Liver (tissue), 9 donors: ENCODE measurements around the gene TRPC1. TPM values are rescaled to one million over a fixed set of nuclear protein-coding genes. Genes with fewer than 3 reads are reported as not detected.

Experiments
- DNase-seq: peaks from one replicate; pipeline ENCODE4 v3.0.0-alpha.2; 2017; ENCODE audit warnings: low spot score
- H3K27ac ChIP-seq, 2 donors: one replicate each; pipeline ENCODE4 v1.7.0; 2013; ENCODE audit warnings: inconsistent platforms in 2 of 2, low read length in 2 of 2, control low read depth in 1 of 2, low read depth in 1 of 2, mild to moderate bottlenecking in 1 of 2
- H3K27me3 ChIP-seq, 4 donors: one replicate each; pipeline versions ENCODE4 v1.6.1 to v1.7.0; 2013; ENCODE audit warnings: low read length in 3 of 4, inconsistent platforms in 1 of 4, mild to moderate bottlenecking in 1 of 4, moderate library complexity in 1 of 4; ENCODE audit not compliant: control insufficient read depth in 4 of 4, insufficient read depth in 4 of 4
- H3K36me3 ChIP-seq, 4 donors: one replicate each; pipeline versions ENCODE4 v1.6.1 to v1.7.0; 2013; ENCODE audit warnings: low read length in 3 of 4, mild to moderate bottlenecking in 3 of 4, low read depth in 1 of 4, moderate library complexity in 1 of 4; ENCODE audit not compliant: control insufficient read depth in 4 of 4, insufficient read depth in 3 of 4
- H3K4me1 ChIP-seq, 4 donors: one replicate each; pipeline versions ENCODE4 v1.6.1 to v1.7.0; 2013; ENCODE audit warnings: low read length in 3 of 4, mild to moderate bottlenecking in 3 of 4, moderate library complexity in 1 of 4; ENCODE audit not compliant: control insufficient read depth in 4 of 4, insufficient read depth in 4 of 4
- H3K4me3 ChIP-seq, 3 donors: one replicate each; pipeline versions ENCODE4 v1.6.1 to v1.7.0; 2013; ENCODE audit warnings: low read length in 3 of 3, control low read depth in 1 of 3, low read depth in 1 of 3, mild to moderate bottlenecking in 1 of 3
- H3K9ac ChIP-seq, 2 donors: one replicate each; pipeline ENCODE4 v1.7.0; 2013; ENCODE audit warnings: low read length in 2 of 2, mild to moderate bottlenecking in 2 of 2, moderate library complexity in 2 of 2, control low read depth in 1 of 2, low read depth in 1 of 2
- H3K9me3 ChIP-seq, 4 donors: one replicate each; pipeline versions ENCODE4 v1.6.1 to v1.7.0; 2013; ENCODE audit warnings: low read length in 3 of 4; ENCODE audit not compliant: control insufficient read depth in 4 of 4
- CTCF ChIP-seq: fragments of 150-350 bp; IDR thresholded peaks from 2 replicates; pipeline ENCODE4 v1.5.1; 2017; ENCODE audit warnings: improper control_type of control experiment, low read depth, low read length; ENCODE audit not compliant: missing input control
- EGR1 ChIP-seq, 2 donors: IDR thresholded peaks; 2 replicates each; pipeline ENCODE4 v1.6.1; 2016 to 2018; ENCODE audit warnings: antibody characterized with exemption in 2 of 2, low read depth in 2 of 2
- FOXA1 ChIP-seq: IDR thresholded peaks from 2 replicates; pipeline ENCODE4 v1.6.1; 2016; ENCODE audit warnings: antibody characterized with exemption
- FOXA2 ChIP-seq: IDR thresholded peaks from 2 replicates; pipeline ENCODE4 v1.6.1; 2016; ENCODE audit warnings: antibody characterized with exemption
- GABPA ChIP-seq, 2 donors: IDR thresholded peaks in 1 of 2; conservative IDR thresholded peaks in 1 of 2; 2 replicates each; pipeline ENCODE4 v1.6.1; 2016; ENCODE audit warnings: antibody characterized with exemption in 2 of 2, mild to moderate bottlenecking in 1 of 2, moderate library complexity in 1 of 2
- HNF4A ChIP-seq, 2 donors: conservative IDR thresholded peaks; 2 replicates each; pipeline ENCODE4 v1.6.1; 2016; ENCODE audit warnings: antibody characterized with exemption in 2 of 2, mild to moderate bottlenecking in 2 of 2
- HNF4G ChIP-seq: IDR thresholded peaks from 2 replicates; pipeline ENCODE4 v1.6.1; 2016; ENCODE audit warnings: antibody characterized with exemption
- JUND ChIP-seq, 2 donors: IDR thresholded peaks; 2 replicates each; pipeline ENCODE4 v1.6.1; 2016; ENCODE audit warnings: antibody characterized with exemption in 2 of 2
- RAD21 ChIP-seq, 2 donors: IDR thresholded peaks; 2 replicates each; pipeline ENCODE4 v1.6.1; 2016; ENCODE audit warnings: antibody characterized with exemption in 2 of 2, mild to moderate bottlenecking in 2 of 2
- REST ChIP-seq: IDR thresholded peaks from 2 replicates; pipeline ENCODE4 v1.6.1; 2016; ENCODE audit warnings: antibody characterized with exemption, mild to moderate bottlenecking
- RXRA ChIP-seq, 2 donors: IDR thresholded peaks; 2 replicates each; pipeline ENCODE4 v1.6.1; 2017 to 2018; ENCODE audit warnings: antibody characterized with exemption in 2 of 2, mild to moderate bottlenecking in 1 of 2
- SP1 ChIP-seq: IDR thresholded peaks from 2 replicates; pipeline ENCODE4 v1.6.1; 2018; ENCODE audit warnings: antibody characterized with exemption, mild to moderate bottlenecking
- TAF1 ChIP-seq: conservative IDR thresholded peaks from 2 replicates; pipeline ENCODE4 v1.6.1; 2016; ENCODE audit warnings: antibody characterized with exemption, mild to moderate bottlenecking
- YY1 ChIP-seq: IDR thresholded peaks from 2 replicates; pipeline ENCODE4 v1.6.1; 2016; ENCODE audit warnings: antibody characterized with exemption, mild to moderate bottlenecking
- WGBS: extraction: QIAGEN DNeasy Blood & Tissue Kit; methylation state at CpG from one replicate; pipeline ENCODE4 v1.1.7; 2013; 5-methylcytosine and 5-hydroxymethylcytosine counted together
- polyA plus RNA-seq, 2 donors: library from polyadenylated mRNA; stranded (reverse) in 1 of 2; unstranded in 1 of 2; fragments of 200-250 nt in 1 of 2; fragments of >200 nt in 1 of 2; fragmentation: Nextera tagmentation in 1 of 2; extraction: Ambion mirVana in 1 of 2; gene quantifications; one replicate each; pipeline versions ENCODE4 v1.2.1 to v1.2.3, GENCODE V29; 2013 to 2015
- total RNA-seq, 2 donors: library from RNA; depleted of rRNA; stranded (reverse); fragments of >200 nt; gene quantifications; one replicate each; pipeline ENCODE4 v1.2.3, GENCODE V29; 2014
- TF ChIP-seq, protein P1 (sequence below): IDR thresholded peaks from 2 replicates; pipeline ENCODE4 v1.6.1; 2016; ENCODE audit warnings: antibody characterized with exemption
- TF ChIP-seq, protein P2 (sequence below): IDR thresholded peaks from 2 replicates; pipeline ENCODE4 v1.6.1; 2016; ENCODE audit warnings: antibody characterized with exemption
- donor health status: healthy.
- donor health status: healthy.
- donor health status: healthy.
- donor health status: healthy.
- donor health status: healthy.

Gene TRPC1
- total and polyA plus RNA-seq, 4 donors: 0.15 to 4.7 (median 1.6) TPM

DNA sequence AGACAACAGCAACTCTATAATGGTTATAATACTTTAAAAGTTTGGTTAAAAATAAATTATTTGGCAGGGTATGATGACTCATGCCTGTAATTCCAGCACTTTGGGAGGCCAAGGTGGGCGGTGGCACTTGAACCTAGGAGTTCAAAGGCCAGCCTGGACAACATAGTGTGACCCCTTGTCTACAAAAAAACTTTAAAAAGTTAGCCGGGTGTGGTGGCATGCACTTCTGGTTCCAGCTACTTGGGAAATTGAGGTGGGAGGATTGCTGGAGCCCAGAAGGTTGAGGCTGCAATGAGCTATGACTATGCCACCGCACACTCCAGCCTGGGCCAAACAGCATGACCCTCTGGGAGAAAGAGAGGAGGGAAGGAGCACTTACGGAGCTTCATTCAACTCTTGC, 7.7 kb upstream of the TRPC1 start (continued):
- TF ChIP-seq CTCF: no peak
- no peak for TF ChIP-seq RXRA (IDR thresholded peaks at IDR 0.05)

- Histone ChIP-seq H3K9ac (no peak overlapping the region), H3K27ac (no peak overlapping the region), H3K9me3 (no peaks in the 10 kb centered on the region), H3K4me3 (peak overlapping the region in 1 of 3 donors; percentile 58), H3K27me3 (peaks cover 0 to 9% (median 0%) of the 10 kb centered on the region in 4 donors), H3K4me1 (peaks cover 0 to 12% (median 7%) of the 10 kb centered on the region in 4 donors), H3K36me3 (no peaks in the 10 kb centered on the region)
- DNase-seq: no peak
- no peak for TF ChIP-seq GABPA (IDR thresholded peaks at IDR 0.05 in 1 of 2, conservative IDR thresholded peaks at IDR 0.05 in 1 of 2)
- 2% methylated on average over 10 of the region's 10 CpGs for WGBS
Measured at GRCh38 chr3:142723665-142723967, 218 bp upstream of the TRPC1 start.

DNA sequence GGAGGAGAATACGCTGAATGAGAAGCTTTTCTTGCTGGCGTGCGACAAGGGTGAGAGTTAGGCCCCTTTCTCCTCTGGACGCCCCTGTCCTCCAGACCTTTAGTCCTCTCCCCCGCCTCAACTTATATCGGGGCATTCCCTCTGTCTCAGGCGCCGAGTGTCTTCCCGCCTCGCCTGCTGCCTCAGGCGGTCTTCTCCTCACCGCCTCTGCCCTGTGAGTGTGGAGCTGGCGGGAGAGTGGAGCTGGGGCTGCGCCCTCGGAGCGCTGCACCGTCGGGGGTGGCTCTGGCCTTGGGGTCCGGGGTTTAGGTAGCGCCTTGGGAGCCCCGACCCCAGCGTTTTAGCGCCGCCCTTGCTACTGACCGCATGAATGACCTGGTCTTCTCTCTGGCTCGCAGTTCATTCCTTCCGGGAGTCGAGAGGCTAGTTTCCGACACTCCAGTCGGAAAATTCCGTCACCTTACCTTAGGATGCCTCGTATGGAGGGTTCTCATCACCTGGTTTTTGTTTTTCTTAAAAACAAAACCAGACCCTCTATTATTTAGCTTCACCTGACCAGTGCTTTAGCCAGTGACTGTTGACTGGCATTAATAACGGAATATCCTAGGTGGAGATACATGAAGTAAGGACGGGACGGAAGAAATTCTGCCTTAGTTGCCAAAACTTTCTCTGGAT, 985 bp downstream of the TRPC1 start:
- H3K36me3 ChIP-seq: no peaks in the 10 kb centered on the region
- H3K27me3 ChIP-seq: peaks cover 0 to 9% (median 0%) of the 10 kb centered on the region in 4 donors
- no peak overlapping the region for H3K9ac ChIP-seq
- DNase-seq: peak; percentile 60
- peaks cover 0 to 12% (median 7%) of the 10 kb centered on the region in 4 donors for H3K4me1 ChIP-seq
- 7% methylated on average over 35 of the region's 35 CpGs for WGBS
- H3K27ac ChIP-seq: no peak overlapping the region
- no peaks in the 10 kb centered on the region for H3K9me3 ChIP-seq
- H3K4me3 ChIP-seq: peak overlapping the region in 2 of 3 donors; percentile 53 to 58
- TF ChIP-seq RAD21 (IDR thresholded peaks at IDR 0.05) (no peak), JUND (IDR thresholded peaks at IDR 0.05) (no peak)

DNA sequence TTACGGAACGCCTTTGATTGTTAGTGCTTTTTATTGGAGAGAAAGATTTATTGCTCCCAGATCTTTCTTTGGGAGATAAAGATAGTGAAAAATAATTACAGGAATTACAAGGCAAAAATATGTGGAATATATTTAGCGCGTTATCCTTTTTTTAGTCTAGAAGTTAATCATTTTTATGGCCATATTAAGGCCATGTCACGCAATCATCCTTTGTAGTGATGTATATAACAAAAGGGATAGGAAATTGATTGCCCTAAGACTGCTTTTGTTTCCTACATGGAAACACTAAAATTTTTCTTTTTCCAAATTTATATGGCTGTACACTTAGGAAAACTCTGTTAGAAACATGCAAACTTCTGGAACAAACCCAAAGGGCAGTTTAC, 1.5 kb downstream of the TRPC1 start:
- Histone ChIP-seq H3K27ac (no peak overlapping the region), H3K36me3 (no peaks in the 10 kb centered on the region), H3K9ac (no peak overlapping the region), H3K4me1 (peaks cover 0 to 12% (median 7%) of the 10 kb centered on the region in 4 donors), H3K4me3 (peak overlapping the region in 1 of 3 donors; percentile 58), H3K9me3 (no peaks in the 10 kb centered on the region), H3K27me3 (peaks cover 0 to 9% (median 0%) of the 10 kb centered on the region in 4 donors)
- whole genome bisulfite sequencing: 40% methylated on average over 5 of the region's 5 CpGs
- DNase-seq: no peak
- TF ChIP-seq, protein P1, sequence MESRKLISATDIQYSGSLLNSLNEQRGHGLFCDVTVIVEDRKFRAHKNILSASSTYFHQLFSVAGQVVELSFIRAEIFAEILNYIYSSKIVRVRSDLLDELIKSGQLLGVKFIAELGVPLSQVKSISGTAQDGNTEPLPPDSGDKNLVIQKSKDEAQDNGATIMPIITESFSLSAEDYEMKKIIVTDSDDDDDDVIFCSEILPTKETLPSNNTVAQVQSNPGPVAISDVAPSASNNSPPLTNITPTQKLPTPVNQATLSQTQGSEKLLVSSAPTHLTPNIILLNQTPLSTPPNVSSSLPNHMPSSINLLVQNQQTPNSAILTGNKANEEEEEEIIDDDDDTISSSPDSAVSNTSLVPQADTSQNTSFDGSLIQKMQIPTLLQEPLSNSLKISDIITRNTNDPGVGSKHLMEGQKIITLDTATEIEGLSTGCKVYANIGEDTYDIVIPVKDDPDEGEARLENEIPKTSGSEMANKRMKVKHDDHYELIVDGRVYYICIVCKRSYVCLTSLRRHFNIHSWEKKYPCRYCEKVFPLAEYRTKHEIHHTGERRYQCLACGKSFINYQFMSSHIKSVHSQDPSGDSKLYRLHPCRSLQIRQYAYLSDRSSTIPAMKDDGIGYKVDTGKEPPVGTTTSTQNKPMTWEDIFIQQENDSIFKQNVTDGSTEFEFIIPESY: no peak
- TF ChIP-seq RXRA (IDR thresholded peaks at IDR 0.05) (no peak), FOXA1 (no peak), RAD21 (IDR thresholded peaks at IDR 0.05) (no peak), CTCF (no peak), REST (no peak), HNF4G (no peak), JUND (IDR thresholded peaks at IDR 0.05) (no peak), TAF1 (no peak), HNF4A (conservative IDR thresholded peaks at IDR 0.05) (no peak), EGR1 (IDR thresholded peaks at IDR 0.05; ENCODE audit: low read depth in 2 of 2) (no peak), GABPA (IDR thresholded peaks at IDR 0.05 in 1 of 2, conservative IDR thresholded peaks at IDR 0.05 in 1 of 2) (no peak), FOXA2 (no peak), SP1 (no peak), YY1 (no peak)
- TF ChIP-seq, protein P2, sequence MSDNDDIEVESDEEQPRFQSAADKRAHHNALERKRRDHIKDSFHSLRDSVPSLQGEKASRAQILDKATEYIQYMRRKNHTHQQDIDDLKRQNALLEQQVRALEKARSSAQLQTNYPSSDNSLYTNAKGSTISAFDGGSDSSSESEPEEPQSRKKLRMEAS: no peak
